SK-N-SH treated with all-trans-retinoic acid at 6 μM for 48 hours (cell line): ENCODE measurements around the gene ZNF599.

ENCODE experiments used
- ATAC-seq: fragments of 200-7000 bp; cut with Tn5 transposase; 3 replicates; pipeline ENCODE4 v1.9.1; 2020; ENCODE audit warnings: mild to moderate bottlenecking, moderate library complexity
- ARNTL ChIP-seq: fragments of 450-650 bp; formaldehyde crosslinking; IDR thresholded peaks from 2 replicates; pipeline ENCODE4 v1.5.0; 2020; ENCODE audit warnings: low read depth, mild to moderate bottlenecking, moderate library complexity, borderline replicate concordance
- BACH2 ChIP-seq: fragments of 250-450 bp; sonication (Bioruptor Pico); IDR thresholded peaks from 2 replicates; pipeline ENCODE4 v1.9.0; 2021; ENCODE audit warnings: mild to moderate bottlenecking, borderline replicate concordance
- CREB5 ChIP-seq: fragments of 250-450 bp; sonication (Bioruptor Pico); IDR thresholded peaks from 2 replicates; pipeline ENCODE4 v1.5.1; 2020; ENCODE audit warnings: low read depth, mild to moderate bottlenecking, moderate library complexity
- CSRNP3 ChIP-seq: fragments of 250-450 bp; sonication (Bioruptor Pico); IDR thresholded peaks from 2 replicates; pipeline ENCODE4 v1.5.1; 2021; ENCODE audit warnings: mild to moderate bottlenecking, moderate library complexity
- ESRRG ChIP-seq: fragments of 250-450 bp; sonication (Bioruptor Pico); IDR thresholded peaks from 2 replicates; pipeline ENCODE4 v1.6.1; 2021; ENCODE audit warnings: mild to moderate bottlenecking
- GLIS3 ChIP-seq: fragments of 250-450 bp; sonication (Bioruptor Pico); IDR thresholded peaks from 2 replicates; pipeline ENCODE4 v1.5.0; 2020; ENCODE audit warnings: mild to moderate bottlenecking, moderate library complexity
- ISL1 ChIP-seq: fragments of 250-450 bp; sonication (Bioruptor Pico); IDR thresholded peaks from 2 replicates; pipeline ENCODE4 v2.1.2; 2022; ENCODE audit warnings: mild to moderate bottlenecking, moderate library complexity
- PATZ1 ChIP-seq: fragments of 250-450 bp; sonication (Bioruptor Pico); IDR thresholded peaks from 2 replicates; pipeline ENCODE4 v1.8.0; 2020; ENCODE audit warnings: mild to moderate bottlenecking, moderate library complexity, borderline replicate concordance
- POU6F1 ChIP-seq: fragments of 250-450 bp; sonication (Bioruptor Pico); IDR thresholded peaks from 2 replicates; pipeline ENCODE4 v1.8.0; 2021; ENCODE audit warnings: low read depth, mild to moderate bottlenecking, moderate library complexity, borderline replicate concordance
- PPARA ChIP-seq: fragments of 250-450 bp; sonication (Bioruptor Pico); IDR thresholded peaks from 2 replicates; pipeline ENCODE4 v1.5.0; 2020; ENCODE audit warnings: mild to moderate bottlenecking, borderline replicate concordance
- RARB ChIP-seq: fragments of 250-450 bp; sonication (Bioruptor Pico); IDR thresholded peaks from 2 replicates; pipeline ENCODE4 v1.8.0; 2021; ENCODE audit warnings: mild to moderate bottlenecking, moderate library complexity
- SNAI2 ChIP-seq: fragments of 250-450 bp; sonication (Bioruptor Pico); IDR thresholded peaks from 2 replicates; pipeline ENCODE4 v1.5.0; 2020; ENCODE audit warnings: mild to moderate bottlenecking, moderate library complexity
- TCF4 ChIP-seq: fragments of 250-450 bp; sonication (Bioruptor Pico); IDR thresholded peaks from 2 replicates; pipeline ENCODE4 v1.8.0; 2021; ENCODE audit warnings: mild to moderate bottlenecking, moderate library complexity, borderline replicate concordance
- TOX ChIP-seq: fragments of 250-450 bp; sonication (Bioruptor Pico); IDR thresholded peaks from 2 replicates; pipeline ENCODE4 v1.8.0; 2021; ENCODE audit warnings: mild to moderate bottlenecking, moderate library complexity, borderline replicate concordance
- ZC3H10 ChIP-seq: fragments of 250-450 bp; sonication (Bioruptor Pico); IDR thresholded peaks from 2 replicates; pipeline ENCODE4 v1.5.1; 2021; ENCODE audit warnings: mild to moderate bottlenecking, moderate library complexity
- ZFP3 ChIP-seq: fragments of 250-450 bp; sonication (Bioruptor Pico); IDR thresholded peaks from 2 replicates; pipeline ENCODE4 v1.5.0; 2020; ENCODE audit warnings: mild to moderate bottlenecking, moderate library complexity
- ZFP30 ChIP-seq: fragments of 450-650 bp; formaldehyde crosslinking; IDR thresholded peaks from 2 replicates; pipeline ENCODE4 v1.5.0; 2022; ENCODE audit warnings: mild to moderate bottlenecking, moderate library complexity
- ZNF565 ChIP-seq: fragments of 450-650 bp; formaldehyde crosslinking; conservative IDR thresholded peaks from 2 replicates; pipeline ENCODE4 v1.5.0; 2020; ENCODE audit warnings: low read depth, mild to moderate bottlenecking, moderate library complexity
- ZNF70 ChIP-seq: fragments of 450-650 bp; formaldehyde crosslinking; IDR thresholded peaks from 2 replicates; pipeline ENCODE4 v1.5.0; 2020; ENCODE audit warnings: mild to moderate bottlenecking, moderate library complexity
- ZNF8 ChIP-seq: fragments of 450-650 bp; formaldehyde crosslinking; IDR thresholded peaks from 2 replicates; pipeline ENCODE4 v1.5.0; 2020; ENCODE audit warnings: mild to moderate bottlenecking, moderate library complexity

ZNF599 gene

GRCh38 chr19:34744896-34745690, 27.9 kb downstream of the ZNF599 start:
- no peak for ATAC-seq
- TF ChIP-seq BACH2 (CRISPR knock-in tag) (no peak), TOX (CRISPR knock-in tag) (no peak), ISL1 (CRISPR knock-in tag) (no peak), ZFP3 (CRISPR knock-in tag) (no peak), TCF4 (no peak), ZNF565 (CRISPR knock-in tag) (no peak), ZFP30 (CRISPR knock-in tag) (no peak), PPARA (no peak), ZNF8 (CRISPR knock-in tag) (no peak), ZNF70 (CRISPR knock-in tag) (no peak), RARB (CRISPR knock-in tag) (no peak), ARNTL (CRISPR knock-in tag) (no peak), SNAI2 (CRISPR knock-in tag) (no peak), ZC3H10 (no peak), POU6F1 (CRISPR knock-in tag) (no peak), CREB5 (CRISPR knock-in tag) (no peak), CSRNP3 (CRISPR knock-in tag) (no peak)

- no peak for ATAC-seq
- TF ChIP-seq ISL1 (CRISPR knock-in tag) = no peak
- no peak for TF ChIP-seq PATZ1 (CRISPR knock-in tag)
- TF ChIP-seq ZNF8 (CRISPR knock-in tag) = no peak
- TF ChIP-seq TOX (CRISPR knock-in tag) = no peak
- no peak for TF ChIP-seq BACH2 (CRISPR knock-in tag)
- TF ChIP-seq PPARA = no peak
- no peak for TF ChIP-seq SNAI2 (CRISPR knock-in tag)
- no peak for TF ChIP-seq ESRRG (CRISPR knock-in tag)
- TF ChIP-seq GLIS3 = no peak
- TF ChIP-seq ZNF70 (CRISPR knock-in tag) = no peak
- TF ChIP-seq ZFP30 (CRISPR knock-in tag) = no peak
- no peak for TF ChIP-seq CSRNP3 (CRISPR knock-in tag)
- no peak for TF ChIP-seq CREB5 (CRISPR knock-in tag)
- TF ChIP-seq ZC3H10 = no peak
- no peak for TF ChIP-seq ZFP3 (CRISPR knock-in tag)
- TF ChIP-seq RARB (CRISPR knock-in tag) = no peak
- TF ChIP-seq TCF4 = no peak
Observed at GRCh38 chr19:34734537-34735103, 38.4 kb downstream of the ZNF599 start.
